HG03342 (cell line): ENCODE results near the gene SMTNL1.

Experiments used
- ATAC-seq: cut with Tn5 transposase; IDR thresholded peaks from one replicate; pipeline ENCODE4 v1.9.1; 2021; ENCODE audit warnings: mild to moderate bottlenecking, moderate library complexity; ENCODE audit not compliant: unreplicated experiment

Gene SMTNL1

GRCh38 chr11:57536947-57537619 lies at the start of gene SMTNL1:
Gene SMTNL1, plus strand, starts transcription at chr11:57537595. Its CDS starts 5,048 bp downstream, at chr11:57542643.
- no peak for ATAC-seq

DNA sequence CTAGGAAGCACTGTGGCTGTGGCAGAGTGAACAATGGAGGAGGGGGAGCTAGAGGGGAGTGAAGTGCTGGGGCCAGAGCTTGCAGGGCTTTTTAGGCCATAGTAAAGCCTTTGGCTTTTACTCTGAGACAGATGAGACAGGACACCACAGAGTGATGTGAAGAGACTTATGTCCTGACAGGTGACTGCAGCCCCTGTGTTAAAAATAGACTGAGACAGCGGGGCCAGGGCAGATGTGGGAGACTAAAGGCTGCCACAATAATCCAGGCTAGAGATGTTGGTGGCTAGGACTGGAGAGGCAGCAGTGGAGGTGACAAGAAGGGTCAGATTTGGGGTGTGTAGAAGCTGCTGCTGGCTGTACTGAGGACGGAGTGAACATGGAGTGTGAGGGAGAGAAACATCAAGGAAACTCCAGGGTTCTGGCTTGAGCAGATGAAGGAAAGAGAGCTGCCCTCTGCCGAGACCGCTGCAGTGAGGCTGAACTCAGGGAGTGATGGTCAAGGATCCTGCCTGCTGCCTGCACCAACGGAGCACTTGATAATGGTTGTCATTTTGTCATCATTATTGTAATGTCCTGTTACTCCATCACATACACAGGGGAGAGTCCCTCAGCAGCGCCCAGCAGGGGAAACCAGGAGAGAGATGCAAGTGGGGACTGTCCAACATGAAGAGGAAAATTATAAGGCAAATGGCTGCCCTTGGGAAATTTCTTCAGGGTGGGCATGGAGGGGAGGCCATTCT lies 49.3 kb upstream of the SMTNL1 start:
- ATAC-seq, result no peak

- ATAC-seq, result no peak
Measured at GRCh38 chr11:57490456-57491248, 46.7 kb upstream of the SMTNL1 start.

- no peak for ATAC-seq
Measured at GRCh38 chr11:57491371-57492061, 45.9 kb upstream of the SMTNL1 start.

DNA sequence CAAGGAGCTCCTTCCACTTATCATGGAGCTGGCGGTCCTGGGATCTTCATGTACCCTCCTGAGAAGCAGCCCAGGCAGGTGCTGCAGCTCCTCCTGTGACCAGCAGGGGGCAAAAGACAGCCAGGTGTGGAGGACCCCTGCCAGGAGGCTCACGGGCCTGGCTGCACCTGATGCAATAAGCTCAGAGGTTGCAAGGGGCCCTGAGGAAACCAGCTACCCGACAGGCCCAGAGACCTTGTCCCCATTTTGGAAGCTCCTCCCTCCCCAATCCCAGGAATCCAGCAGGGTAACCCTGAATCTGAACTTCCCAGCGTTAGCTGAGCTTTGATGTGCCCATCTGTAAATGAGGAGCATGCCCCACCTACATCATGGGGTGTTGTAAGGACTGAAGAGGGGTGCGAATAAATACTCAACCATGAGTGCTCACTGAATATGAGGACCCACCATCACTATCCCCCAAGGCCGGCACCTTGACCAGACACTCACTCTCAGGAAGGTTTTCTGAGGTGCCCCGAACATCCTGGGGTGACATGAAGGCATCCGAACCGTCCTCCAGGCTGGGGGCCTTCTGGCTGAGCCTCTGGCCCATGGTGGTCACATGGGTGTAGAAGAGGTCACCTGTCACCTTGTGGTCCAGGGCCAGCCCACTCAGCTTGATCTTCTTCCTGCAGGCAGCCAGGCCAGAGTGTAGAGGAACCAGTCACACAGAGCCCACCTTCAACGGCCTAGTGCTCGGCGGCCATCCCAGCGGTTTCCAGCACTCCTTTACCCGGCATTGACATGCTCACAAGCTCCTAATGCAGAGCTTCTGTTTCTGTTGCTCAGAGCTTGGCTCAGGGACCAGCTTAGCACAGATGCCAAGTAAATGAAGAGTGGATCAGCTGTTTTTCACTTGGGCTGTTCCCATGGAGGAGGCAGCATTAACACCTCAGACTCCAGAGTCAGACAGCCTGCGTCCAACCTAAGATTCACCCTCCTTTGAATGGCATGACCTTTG lies 43.6 kb upstream of the SMTNL1 start:
- ATAC-seq, result no peak

- ATAC-seq, result no peak
Measured at GRCh38 chr11:57496109-57496820, 41.1 kb upstream of the SMTNL1 start.

GRCh38 chr11:57497303-57498247 lies 39.8 kb upstream of the SMTNL1 start:
- no peak for ATAC-seq

GRCh38 chr11:57498540-57498939 lies 38.9 kb upstream of the SMTNL1 start:
- ATAC-seq, result no peak

- peak; percentile 99 for ATAC-seq
Measured at GRCh38 chr11:57499413-57499982, 37.9 kb upstream of the SMTNL1 start.

DNA sequence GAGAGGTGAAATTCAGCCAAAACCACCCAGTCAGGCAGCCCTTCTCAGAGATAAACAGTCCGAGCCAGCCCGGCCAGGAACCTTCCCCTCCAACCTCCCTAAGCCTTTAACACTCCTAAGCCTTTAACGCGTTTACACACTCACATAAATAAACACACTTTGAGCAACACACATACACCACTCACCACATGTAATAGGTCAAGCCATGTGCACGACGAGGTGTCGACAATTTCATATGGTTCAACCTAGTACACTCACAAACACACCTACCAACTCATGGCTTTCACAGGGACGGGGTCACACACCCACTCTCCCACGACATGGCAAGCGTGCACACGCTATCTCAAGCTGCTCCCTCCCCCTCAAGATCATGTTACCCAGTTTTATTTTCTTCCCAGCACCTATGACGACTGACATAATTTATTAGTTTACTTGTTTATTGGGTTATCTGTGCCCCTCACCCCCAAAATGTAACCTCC lies 37.4 kb upstream of the SMTNL1 start:
- no peak for ATAC-seq

DNA sequence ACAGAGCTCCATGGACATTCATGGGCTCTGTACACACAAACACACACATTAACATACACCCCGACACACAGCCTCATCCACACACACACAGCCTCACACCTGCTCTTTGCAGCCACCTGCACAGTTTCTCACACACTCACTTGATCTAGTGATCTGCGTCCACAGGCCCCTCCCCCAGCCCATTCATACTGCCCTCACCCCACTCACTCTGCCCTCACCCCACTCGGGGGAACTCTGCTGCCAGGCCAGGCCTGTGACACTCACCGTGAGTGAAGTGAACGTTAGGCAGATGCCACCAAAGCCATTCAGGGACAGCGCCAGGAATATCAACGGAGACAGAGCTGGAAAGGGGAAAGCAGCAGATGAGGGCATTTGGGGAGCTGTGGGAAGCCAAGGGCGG lies 36.9 kb upstream of the SMTNL1 start:
- no peak for ATAC-seq

DNA sequence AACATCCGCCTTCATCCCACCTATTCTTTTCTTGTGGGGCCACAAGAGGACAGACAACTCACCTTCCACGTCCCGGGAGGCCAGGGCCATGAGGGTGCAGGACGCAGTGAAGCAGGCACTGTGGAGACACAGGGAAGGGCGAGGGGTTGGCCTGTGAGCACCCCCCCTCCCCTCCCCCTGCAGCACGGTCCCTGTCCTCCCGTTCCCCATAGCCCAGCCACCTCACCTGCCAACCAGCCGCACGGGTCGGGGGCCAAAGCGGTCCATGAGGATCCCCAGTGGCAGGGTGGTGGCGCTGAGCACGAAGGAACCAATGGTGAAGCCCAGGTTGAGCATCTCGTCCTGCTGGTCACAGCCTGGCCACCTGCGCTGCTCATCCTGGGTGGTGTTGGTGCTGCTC lies 36.5 kb upstream of the SMTNL1 start:
- no peak for ATAC-seq

DNA sequence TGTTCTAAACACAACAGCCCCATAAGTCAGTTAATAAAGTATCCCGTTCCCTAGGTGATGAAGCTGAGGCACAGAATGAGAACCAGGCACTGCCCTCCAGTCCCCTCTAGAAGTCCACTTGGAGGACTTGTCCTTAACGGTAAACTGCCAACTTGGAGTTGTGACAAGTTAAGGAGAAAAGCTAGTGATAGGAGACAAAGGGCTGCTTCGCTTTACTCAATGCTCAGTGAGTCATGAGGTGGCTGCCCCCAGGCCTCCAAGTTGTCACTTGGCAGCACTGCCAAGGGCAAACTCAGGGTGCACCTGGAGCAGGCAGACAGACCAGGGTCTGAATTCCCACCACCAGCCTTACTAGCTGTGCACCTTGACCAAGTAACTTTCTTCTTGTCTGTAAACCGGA lies 35.4 kb upstream of the SMTNL1 start:
- no peak for ATAC-seq

- no peak for ATAC-seq
Measured at GRCh38 chr11:57502376-57502775, 35.0 kb upstream of the SMTNL1 start.

- ATAC-seq, result no peak
Measured at GRCh38 chr11:57502870-57503269, 34.5 kb upstream of the SMTNL1 start.

GRCh38 chr11:57504511-57504910 lies 32.9 kb upstream of the SMTNL1 start:
- no peak for ATAC-seq

GRCh38 chr11:57506522-57506921 lies 30.9 kb upstream of the SMTNL1 start:
- no peak for ATAC-seq
